HG02610 (cell line): ENCODE data around the gene TNS1.

Experiments
- ATAC-seq: cut with Tn5 transposase; IDR thresholded peaks from one replicate; pipeline ENCODE4 v1.9.1; 2021; ENCODE audit warnings: mild to moderate bottlenecking, moderate library complexity; ENCODE audit not compliant: unreplicated experiment

TNS1 gene

GRCh38 chr2:217964275-217965161 is 38.3 kb downstream of the TNS1 start:
- no peak for ATAC-seq

GRCh38 chr2:217960351-217960750 is 42.4 kb downstream of the TNS1 start:
- ATAC-seq = no peak

- no peak for ATAC-seq
Observed at GRCh38 chr2:217959723-217960122, 43.1 kb downstream of the TNS1 start.

- no peak for ATAC-seq
Observed at GRCh38 chr2:217958884-217959225, 43.9 kb downstream of the TNS1 start.

GRCh38 chr2:217958206-217958883 is 44.5 kb downstream of the TNS1 start:
- no peak for ATAC-seq

GRCh38 chr2:217956586-217957457 is 46.0 kb downstream of the TNS1 start:
- no peak for ATAC-seq

GRCh38 chr2:217955881-217956493 is 46.8 kb downstream of the TNS1 start:
- no peak for ATAC-seq

- no peak for ATAC-seq
Observed at GRCh38 chr2:217954971-217955740, 47.6 kb downstream of the TNS1 start.

GRCh38 chr2:217954469-217954868 is 48.3 kb downstream of the TNS1 start:
- ATAC-seq = no peak

- no peak for ATAC-seq
Observed at GRCh38 chr2:217954051-217954450, 48.7 kb downstream of the TNS1 start.

- no peak for ATAC-seq
Observed at GRCh38 chr2:217953531-217953932, 49.3 kb downstream of the TNS1 start.

GRCh38 chr2:217953011-217953481 is 49.7 kb downstream of the TNS1 start:
- no peak for ATAC-seq

- ATAC-seq = no peak
Observed at GRCh38 chr2:217952409-217952808, 50.4 kb downstream of the TNS1 start.

GRCh38 chr2:217951521-217952247 is 51.1 kb downstream of the TNS1 start:
- no peak for ATAC-seq

GRCh38 chr2:217951091-217951490 is 51.7 kb downstream of the TNS1 start:
- ATAC-seq = no peak

- no peak for ATAC-seq
Observed at GRCh38 chr2:217950401-217950871, 52.4 kb downstream of the TNS1 start.

GRCh38 chr2:217949447-217949846 is 53.3 kb downstream of the TNS1 start:
- ATAC-seq = no peak

- ATAC-seq = no peak
Observed at GRCh38 chr2:217948897-217949296, 53.9 kb downstream of the TNS1 start.

GRCh38 chr2:217948351-217948791 is 54.4 kb downstream of the TNS1 start:
- ATAC-seq = no peak
